ENCODE data around the gene EPHB1.
"Not testable (repeated sequence)": the region's sequence is repeated elsewhere in the genome, so short reads cannot be mapped to it uniquely, and the experiment has no call there.

The EPHB1 gene

DNA sequence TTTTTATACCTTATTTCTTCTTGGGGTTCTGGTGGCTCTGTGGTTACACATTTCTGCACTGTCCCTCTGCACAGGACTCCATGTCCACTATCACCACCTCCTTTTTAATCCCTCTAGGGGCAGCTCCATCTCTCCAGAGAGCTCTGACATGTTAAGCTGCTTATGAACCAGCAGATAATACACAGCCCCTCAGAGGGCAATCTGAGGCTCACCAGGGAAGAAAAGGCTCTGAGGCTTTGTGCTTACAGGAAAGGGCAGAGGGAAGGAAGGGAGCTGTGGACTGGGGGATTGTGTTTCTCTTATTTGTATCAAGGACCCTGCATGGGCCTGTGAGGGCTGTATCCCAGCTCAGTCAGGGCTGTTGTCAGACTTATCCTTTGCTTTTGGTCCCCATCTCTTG lies 164.5 kb downstream of the EPHB1 start:
- Histone ChIP-seq H3K27ac (no peak overlapping the region), H3K27me3 (ENCODE audit: insufficient read depth, low read depth, severe bottlenecking) (no peaks in the 10 kb centered on the region), H3K4me3 (ENCODE audit: low read depth, low read length) (no peak overlapping the region), H3K36me3 (no peaks in the 10 kb centered on the region), H3K9me3 (ENCODE audit: severe bottlenecking) (no peaks in the 10 kb centered on the region)
- DNase-seq = peak; percentile 84
- TF ChIP-seq, protein P1, sequence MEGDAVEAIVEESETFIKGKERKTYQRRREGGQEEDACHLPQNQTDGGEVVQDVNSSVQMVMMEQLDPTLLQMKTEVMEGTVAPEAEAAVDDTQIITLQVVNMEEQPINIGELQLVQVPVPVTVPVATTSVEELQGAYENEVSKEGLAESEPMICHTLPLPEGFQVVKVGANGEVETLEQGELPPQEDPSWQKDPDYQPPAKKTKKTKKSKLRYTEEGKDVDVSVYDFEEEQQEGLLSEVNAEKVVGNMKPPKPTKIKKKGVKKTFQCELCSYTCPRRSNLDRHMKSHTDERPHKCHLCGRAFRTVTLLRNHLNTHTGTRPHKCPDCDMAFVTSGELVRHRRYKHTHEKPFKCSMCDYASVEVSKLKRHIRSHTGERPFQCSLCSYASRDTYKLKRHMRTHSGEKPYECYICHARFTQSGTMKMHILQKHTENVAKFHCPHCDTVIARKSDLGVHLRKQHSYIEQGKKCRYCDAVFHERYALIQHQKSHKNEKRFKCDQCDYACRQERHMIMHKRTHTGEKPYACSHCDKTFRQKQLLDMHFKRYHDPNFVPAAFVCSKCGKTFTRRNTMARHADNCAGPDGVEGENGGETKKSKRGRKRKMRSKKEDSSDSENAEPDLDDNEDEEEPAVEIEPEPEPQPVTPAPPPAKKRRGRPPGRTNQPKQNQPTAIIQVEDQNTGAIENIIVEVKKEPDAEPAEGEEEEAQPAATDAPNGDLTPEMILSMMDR (IDR thresholded peaks at IDR 0.05; ENCODE audit: low read depth, low read length) = no peak

DNA sequence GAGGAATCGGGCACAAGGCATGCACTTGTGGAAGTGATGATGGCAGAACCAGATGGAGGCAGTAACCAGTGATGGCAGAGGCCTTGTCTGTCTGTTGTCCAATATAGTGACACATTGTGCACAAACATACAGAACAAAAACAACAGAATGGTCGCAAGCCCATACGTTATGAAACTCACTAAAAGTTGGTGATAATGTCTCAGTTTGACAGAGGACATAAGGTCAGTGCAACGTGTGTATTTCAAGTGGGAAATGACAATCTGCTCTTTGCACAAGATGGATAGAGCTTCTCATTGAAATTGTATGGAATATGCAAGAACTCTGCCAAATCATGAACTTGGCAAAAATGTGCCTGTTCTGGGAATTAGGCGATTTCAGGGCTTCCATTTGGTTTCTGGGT lies 169.2 kb downstream of the EPHB1 start:
- TF ChIP-seq, protein P1 (IDR thresholded peaks at IDR 0.05; ENCODE audit: low read depth, low read length) = no peak
- H3K36me3 ChIP-seq = no peaks in the 10 kb centered on the region
- no peak overlapping the region for H3K27ac ChIP-seq
- H3K27me3 ChIP-seq (ENCODE audit: insufficient read depth, low read depth, severe bottlenecking) = no peaks in the 10 kb centered on the region
- no peak for DNase-seq
- H3K4me3 ChIP-seq (ENCODE audit: low read depth, low read length) = no peak overlapping the region
- peaks cover 4% of the 10 kb centered on the region for H3K9me3 ChIP-seq (ENCODE audit: severe bottlenecking)

DNA sequence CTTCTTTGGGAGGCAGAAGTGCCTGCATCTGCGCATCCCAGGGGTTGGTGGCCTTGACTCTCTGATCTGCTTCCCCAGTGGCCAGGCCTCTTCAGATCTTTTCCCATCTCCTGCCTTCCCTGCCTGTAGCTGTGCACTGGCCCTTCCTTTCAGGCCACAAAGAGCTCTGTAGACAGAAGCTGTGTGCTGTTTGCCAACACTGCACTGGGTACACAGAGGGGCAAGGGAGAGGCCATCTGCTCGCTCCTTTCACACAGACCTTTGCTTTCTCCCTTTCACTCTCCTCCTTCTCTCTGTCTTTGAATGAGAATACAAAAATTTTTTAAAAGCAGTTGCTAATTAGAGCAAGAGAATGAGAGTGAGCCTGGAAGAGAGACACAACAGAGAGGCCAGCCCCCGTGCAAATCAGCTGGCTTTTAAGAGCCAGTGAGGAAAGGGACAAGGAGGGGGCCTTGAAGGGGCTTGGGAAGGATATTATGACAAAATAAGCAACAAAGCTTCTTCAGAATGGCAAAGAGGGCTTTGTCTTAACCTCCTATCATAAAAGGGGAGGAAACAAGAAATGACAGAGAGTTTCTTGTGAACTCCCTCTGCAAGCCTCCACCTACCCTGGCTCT lies 170.9 kb downstream of the EPHB1 start:
- no peak overlapping the region for H3K27ac ChIP-seq
- DNase-seq = no peak
- no peaks in the 10 kb centered on the region for H3K36me3 ChIP-seq
- TF ChIP-seq, protein P1 (IDR thresholded peaks at IDR 0.05; ENCODE audit: low read depth, low read length) = no peak
- H3K9me3 ChIP-seq (ENCODE audit: severe bottlenecking) = peaks cover 4% of the 10 kb centered on the region
- H3K4me3 ChIP-seq (ENCODE audit: low read depth, low read length) = no peak overlapping the region
- H3K27me3 ChIP-seq (ENCODE audit: insufficient read depth, low read depth, severe bottlenecking) = no peaks in the 10 kb centered on the region

DNA sequence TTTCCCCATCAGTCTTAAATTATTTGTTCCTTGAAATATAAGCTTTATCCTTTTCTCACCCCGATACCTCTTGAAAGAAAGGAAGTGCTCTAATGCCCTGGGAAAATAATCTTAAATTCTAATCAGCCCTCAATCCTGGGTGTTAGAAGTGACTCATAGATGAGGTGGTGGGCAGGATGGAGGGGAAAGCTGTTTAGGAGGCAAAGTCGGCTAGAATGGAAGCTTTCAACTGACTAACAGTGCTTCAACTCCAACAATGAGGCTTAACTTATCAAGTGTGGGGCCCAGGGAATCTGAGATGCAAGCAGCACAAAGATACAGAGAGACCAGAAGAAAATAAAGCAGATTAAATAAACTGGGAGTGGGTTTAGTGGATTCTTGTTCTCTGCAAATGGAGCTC lies 175.8 kb downstream of the EPHB1 start:
- H3K9me3 ChIP-seq (ENCODE audit: severe bottlenecking) = peaks cover 4% of the 10 kb centered on the region
- H3K27me3 ChIP-seq (ENCODE audit: insufficient read depth, low read depth, severe bottlenecking) = no peaks in the 10 kb centered on the region
- no peak for DNase-seq
- no peaks in the 10 kb centered on the region for H3K36me3 ChIP-seq
- H3K27ac ChIP-seq = no peak overlapping the region
- H3K4me3 ChIP-seq (ENCODE audit: low read depth, low read length) = no peak overlapping the region
- TF ChIP-seq, protein P1 (IDR thresholded peaks at IDR 0.05; ENCODE audit: low read depth, low read length) = no peak

DNA sequence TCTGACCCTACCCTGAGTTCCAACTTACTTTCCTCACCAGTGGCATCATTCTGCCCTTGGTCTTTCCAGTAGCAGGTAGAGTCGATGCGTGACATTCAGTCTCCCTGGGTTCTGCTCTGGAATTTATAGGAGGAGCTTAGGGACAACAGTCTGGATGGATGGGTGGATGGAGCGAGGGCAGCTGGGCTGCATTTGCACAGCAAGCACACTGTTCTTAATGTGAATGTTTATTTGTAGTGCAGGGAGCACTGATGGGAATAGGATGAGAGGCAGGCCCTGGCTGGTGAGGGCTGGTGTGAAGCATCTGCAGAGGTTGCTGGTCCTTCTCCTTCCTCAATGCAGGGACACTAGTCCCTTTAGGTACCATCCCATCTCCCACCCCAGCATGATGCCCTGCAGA lies 176.2 kb downstream of the EPHB1 start:
- Histone ChIP-seq H3K27ac (no peak overlapping the region), H3K4me3 (ENCODE audit: low read depth, low read length) (no peak overlapping the region), H3K27me3 (ENCODE audit: insufficient read depth, low read depth, severe bottlenecking) (no peaks in the 10 kb centered on the region), H3K9me3 (ENCODE audit: severe bottlenecking) (peaks cover 4% of the 10 kb centered on the region), H3K36me3 (no peaks in the 10 kb centered on the region)
- DNase-seq = no peak
- TF ChIP-seq, protein P1 (IDR thresholded peaks at IDR 0.05; ENCODE audit: low read depth, low read length) = no peak

DNA sequence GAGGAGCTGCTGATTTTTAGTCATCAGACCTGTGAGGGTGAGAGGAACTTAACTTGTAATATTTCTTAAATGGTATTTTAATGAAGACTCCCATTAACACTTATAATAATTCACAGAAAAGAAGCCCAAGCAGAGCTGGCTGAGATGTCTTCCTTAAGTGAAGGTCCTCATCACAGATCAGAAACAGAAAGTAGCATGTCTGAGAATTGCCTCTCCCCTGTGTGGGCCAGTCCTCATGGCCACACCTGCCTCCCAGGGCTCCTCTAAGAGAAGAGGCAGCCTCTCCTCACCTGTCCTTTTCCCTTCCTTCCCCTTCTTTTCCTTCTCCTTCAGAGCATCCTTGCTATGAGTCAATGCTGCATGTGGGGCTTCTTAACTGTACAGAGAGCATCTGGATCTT lies 176.8 kb downstream of the EPHB1 start:
- not testable (repeated sequence) for DNase-seq; H3K9me3 ChIP-seq (ENCODE audit: severe bottlenecking); H3K27ac ChIP-seq; H3K27me3 ChIP-seq (ENCODE audit: insufficient read depth, low read depth, severe bottlenecking); H3K36me3 ChIP-seq; H3K4me3 ChIP-seq (ENCODE audit: low read depth, low read length)

Data from WERI-Rb-1 (cell line).